GM21367 (cell line): ENCODE measurements around the gene DLEC1.

ENCODE experiments used
- ATAC-seq: cut with Tn5 transposase; IDR thresholded peaks from one replicate; pipeline ENCODE4 v1.9.1; 2021; ENCODE audit not compliant: unreplicated experiment

Gene DLEC1

DNA sequence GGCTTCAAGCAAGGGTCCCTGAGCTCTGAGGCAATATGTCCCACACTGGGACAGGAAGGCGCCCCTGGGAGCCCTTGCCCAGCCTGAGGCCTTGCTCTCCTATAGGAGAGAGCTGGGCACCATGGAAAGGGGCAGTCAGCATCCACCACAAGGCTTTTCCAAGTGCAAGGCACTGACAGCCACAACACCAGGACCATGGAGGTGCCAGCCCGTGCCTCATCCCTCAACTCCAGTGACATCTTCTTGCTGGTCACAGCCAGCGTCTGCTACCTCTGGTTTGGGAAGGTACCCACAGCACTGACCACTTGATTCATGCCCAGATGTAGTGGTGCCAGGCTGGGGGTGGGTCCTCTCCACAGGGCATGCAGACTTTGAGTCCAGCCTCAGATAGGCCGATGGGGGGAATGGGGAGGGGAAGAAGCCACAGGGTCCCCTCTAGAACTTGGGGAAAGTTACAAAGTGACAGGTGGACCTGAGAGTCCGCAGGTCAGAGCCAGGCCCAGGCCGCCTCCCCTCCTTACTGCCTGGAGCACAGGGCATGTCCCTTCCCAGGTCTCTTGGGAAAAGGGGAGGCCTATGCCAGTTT, 36.6 kb upstream of the DLEC1 start:
- no peak for ATAC-seq

DNA sequence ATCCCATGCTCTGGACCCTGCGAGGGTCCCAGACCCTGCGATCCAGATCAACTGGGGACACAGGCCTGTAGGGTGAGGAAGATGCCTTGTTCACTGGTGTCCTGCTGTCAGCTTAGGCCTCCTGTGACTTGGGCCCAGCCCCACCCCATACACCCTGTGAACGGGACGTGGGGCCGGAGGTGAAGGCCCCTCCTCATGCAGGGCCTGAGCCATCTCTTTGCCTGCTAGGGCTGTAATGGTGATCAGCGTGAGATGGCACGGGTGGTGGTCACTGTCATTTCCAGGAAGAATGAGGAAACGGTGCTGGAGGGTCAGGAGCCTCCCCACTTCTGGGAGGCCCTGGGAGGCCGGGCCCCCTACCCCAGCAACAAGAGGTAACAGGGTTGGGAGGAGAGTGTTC, 36.1 kb upstream of the DLEC1 start:
- ATAC-seq = no peak

DNA sequence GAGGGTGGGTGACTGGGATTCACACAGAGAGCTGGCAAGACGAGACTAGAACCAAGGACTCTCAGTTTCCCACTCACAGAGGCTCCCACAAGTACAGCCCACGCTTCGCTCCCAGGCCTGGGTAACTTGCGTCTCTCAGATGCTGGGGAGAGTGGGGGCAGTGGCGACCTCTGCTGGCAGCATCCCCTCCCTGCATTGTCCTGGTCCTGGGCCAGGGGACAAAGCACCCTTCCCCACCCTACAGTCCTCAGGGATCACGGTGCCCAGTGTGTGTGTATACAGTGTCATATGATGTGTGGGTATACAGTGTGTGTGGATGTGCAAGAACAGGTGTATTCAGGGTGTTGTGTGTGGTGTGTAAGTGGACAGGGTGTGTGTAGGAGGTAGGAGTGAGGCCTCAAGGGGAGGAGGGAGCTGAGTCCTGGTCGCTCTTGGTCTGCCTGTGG, 35.6 kb upstream of the DLEC1 start:
- no peak for ATAC-seq

DNA sequence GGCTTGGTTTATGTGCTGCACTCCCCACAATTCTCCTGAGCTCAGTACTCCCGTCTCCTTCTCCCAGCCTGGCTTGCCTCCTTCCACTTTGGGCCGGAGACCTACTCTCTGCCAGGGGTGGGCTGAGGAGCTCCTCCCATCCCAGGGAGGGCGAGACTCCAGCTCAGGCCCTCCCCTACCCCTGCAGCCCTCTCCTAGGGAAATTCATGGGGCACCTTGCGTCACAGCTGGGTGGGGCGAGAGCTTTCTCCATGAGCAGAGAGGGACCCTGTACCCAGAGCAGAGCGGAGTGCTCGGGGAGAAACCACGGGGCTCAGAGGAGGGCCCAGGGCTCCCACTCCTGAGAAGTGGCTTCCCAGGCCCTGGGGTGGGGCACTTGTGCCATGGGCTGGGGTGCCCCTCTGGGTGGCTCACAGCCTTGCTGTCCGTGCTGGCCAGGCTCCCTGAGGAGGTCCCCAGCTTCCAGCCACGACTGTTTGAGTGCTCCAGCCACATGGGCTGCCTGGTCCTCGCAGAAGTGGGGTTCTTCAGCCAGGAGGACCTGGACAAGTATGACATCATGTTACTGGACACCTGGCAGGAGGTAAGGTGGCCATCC, 35.1 kb upstream of the DLEC1 start:
- ATAC-seq = no peak

DNA sequence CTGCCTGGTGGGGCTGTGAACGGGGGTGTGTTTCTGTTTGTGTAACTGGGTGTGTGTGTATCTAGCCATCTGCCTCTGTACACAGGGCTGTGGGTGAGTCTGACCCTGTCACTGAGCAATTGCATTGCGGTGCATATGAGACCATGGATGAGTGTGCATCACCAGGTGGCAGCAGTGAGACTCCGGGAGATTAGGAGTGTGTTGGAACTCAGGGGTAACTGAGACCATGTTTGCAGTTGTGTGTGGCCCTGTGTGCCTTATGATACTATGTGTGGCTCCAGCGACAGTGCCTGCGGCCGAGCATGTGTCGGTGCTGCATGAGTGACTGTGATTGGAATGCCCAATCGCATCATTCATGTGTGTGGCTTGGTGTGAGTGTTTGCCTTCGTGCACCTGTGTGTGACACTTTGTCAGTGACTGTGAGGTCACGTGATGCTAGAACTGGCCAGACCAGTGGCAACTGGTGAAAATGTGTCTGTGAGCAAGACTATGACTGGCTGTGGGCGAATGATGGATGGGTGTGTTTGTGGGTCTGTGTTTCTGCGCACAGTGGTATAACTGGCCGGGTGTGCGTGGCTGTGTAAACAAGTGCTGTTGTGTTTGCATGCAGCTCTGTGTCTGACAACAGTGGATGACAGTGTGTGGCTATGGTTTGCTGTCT, 34.5 kb upstream of the DLEC1 start:
- no peak for ATAC-seq

DNA sequence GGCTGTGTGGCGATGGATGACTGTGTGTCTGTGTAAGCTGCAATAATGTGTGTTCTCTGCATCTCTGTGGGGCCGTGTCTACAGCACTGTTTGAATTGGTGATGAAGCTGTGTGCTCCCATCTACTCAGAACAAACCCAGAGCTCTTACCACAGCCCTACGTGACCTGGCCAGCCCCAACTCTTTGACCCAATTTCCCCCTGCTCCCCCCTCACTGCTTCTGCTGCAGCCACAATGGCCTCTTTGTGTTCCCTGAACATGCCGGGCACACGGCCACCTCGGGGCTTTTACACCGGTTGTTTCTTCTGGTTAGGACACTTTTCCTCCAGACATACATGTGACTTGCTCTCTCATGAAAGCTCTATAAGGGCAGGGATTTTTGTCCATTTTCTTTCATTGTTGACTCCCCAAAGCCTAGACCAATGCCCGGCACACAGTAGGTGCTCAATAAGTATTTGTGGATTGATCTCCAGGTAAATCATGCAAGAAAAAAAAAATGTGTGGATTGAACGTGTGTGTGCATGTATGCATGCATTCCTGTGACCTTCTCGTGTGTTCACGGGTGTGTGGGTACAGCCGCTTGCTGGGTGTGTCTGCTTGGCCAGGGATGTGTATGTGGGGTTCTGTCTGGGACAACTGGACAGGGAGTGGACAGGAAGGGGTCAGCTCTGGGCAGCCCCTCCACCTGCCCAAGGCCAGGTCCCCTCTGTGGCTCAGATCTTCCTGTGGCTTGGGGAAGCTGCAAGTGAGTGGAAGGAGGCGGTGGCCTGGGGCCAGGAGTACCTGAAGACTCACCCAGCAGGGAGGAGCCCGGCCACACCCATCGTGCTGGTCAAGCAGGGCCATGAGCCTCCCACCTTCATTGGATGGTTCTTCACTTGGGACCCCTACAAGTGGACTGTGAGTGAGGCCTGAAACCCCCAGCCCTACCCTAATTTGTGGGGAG, 33.7 kb upstream of the DLEC1 start:
- no peak for ATAC-seq

DNA sequence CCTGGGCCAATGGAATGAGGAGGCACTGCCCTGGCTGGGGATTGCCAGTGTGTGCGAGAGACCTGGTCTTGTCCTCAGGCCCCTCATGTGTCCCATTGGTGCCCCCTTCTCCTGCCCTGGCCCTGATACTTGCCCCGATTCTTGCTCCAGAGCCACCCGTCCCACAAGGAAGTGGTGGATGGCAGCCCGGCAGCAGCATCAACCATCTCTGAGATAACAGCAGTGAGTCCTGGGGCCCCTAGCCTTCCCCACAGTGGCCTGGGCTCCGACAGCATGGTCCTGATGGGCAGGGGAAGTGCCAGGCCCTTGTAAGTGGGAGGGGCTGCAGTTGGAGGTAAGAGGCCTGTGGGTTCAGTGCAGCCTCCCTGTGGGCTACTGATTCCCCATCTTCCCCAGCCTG, 33.0 kb upstream of the DLEC1 start:
- no peak for ATAC-seq

DNA sequence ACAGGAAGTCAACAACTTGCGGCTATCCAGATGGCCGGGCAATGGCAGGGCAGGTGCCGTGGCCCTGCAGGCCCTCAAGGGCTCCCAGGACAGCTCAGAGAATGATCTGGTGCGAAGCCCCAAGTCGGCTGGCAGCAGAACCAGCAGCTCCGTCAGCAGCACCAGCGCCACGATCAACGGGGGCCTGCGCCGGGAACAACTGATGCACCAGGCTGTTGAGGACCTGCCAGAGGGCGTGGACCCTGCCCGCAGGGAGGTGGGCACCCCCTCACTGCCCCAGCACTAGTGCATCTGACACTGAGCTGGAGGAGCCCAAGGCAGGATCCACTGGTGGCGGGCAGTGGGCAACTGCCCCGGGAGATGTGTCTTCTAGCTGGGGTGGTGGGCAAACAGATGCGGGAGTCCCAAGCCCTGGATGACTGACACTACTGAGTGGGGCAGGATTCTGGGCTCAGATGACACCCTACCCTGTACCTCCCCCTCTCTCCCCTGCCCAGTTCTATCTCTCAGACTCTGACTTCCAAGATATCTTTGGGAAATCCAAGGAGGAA, 32.5 kb upstream of the DLEC1 start:
- ATAC-seq = no peak

DNA sequence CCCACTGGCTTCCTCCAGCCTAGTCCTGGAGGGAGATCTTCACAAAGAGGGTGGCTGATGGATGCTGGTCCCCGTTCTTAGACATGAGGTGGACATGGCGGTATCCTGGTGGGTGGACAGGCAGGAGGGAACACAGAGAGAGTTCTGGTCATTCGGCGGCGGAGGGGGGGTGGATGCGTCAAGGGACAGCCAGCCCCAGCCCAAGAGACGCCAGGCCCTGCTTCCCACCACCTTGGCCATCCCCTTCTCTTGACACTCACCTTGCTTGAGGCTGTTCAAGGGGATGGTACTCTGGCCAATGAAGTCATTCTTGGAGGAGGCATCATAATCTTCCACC, 31.3 kb upstream of the DLEC1 start:
- no peak for ATAC-seq

DNA sequence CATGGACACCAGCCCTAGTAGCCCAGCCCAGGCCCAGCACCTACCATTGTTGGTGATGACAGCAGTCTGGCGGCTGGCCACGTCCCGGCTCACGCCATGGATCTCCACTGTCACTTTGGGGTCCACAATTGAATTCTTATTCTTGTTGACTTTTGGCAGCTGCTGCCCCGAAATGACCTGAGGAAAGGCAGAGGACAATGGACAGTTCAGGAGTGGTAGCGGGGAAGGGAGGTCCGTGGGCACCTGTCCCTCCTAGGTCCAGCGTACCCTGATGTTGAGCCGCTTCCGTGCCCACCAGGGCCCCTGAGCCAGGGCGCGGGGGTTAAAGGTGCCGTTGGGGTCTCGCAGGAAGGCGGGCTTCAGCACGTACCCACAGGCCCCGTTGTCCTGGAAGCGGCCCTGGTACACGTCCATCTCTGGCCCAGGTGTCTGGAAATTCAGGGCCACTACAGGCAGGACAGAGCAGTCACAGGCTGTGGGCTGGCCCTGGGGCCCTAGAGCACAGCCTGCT, 30.8 kb upstream of the DLEC1 start:
- no peak for ATAC-seq

DNA sequence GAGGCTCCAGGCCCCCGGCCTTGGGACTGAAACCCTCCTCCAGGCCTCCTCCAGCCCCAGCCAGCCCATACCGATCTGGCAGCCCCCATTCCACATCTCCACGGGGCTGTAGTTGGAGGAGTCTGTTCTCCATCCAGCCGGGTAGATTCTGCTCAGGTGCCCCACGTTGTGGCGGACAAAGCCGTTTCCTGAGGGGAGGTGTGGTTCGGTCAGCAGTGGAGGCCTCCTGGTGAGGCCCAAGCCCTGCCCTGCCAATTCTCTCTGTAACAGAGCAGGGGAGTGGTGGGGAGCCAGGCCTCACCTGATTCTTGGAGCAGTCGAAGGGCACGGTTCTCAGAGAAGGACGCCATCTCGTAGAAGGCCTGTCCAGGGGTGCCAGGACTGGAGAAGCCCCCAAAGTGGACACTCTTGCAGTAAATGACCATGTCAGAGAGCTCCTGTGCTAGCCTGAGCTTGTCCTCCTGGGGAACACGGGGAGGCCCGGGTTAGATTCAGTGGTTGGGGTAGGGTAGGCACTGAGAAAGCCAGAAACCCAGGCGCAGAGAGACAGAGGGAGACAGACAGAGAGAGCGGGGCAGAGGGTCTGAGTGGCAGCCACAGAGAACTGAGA, 29.9 kb upstream of the DLEC1 start:
- no peak for ATAC-seq

DNA sequence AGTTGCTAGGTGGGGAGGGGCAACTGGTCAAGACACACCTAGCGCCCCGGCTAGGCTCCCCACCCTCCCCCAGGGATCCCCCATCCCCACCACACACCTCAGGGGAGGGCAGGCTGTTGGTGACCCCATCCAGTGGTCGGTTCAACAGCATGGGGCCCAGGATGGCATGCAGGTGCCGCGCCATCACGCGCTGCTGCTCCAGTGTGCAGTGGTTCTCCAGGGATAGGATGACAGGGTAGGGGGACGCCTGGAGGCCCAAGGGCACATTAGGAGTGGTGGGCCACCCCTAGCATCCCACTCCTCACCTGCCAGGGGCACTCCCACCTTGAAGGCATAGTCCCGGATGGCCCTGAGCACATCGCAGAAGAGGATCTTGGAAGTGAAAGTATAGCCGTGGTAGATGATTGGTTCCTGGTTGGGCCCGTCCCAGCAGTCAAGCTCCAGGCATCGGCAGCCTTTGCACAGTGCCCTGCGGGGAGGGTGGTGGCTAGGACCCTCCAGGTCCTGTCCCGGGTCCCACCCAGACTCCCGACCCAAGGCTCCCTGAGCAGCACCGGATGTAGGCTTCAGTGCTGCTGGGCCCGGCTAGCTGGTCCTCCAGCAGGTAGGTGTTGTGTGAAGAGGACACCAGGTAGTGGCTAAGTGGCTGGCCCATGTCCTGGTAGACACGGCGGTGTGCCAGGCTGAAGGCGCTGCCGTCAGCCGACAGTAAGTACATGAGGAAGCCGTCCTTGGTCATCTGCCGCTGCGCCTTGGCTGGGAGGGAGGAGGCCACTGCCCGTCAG, 29.0 kb upstream of the DLEC1 start:
- ATAC-seq = no peak

DNA sequence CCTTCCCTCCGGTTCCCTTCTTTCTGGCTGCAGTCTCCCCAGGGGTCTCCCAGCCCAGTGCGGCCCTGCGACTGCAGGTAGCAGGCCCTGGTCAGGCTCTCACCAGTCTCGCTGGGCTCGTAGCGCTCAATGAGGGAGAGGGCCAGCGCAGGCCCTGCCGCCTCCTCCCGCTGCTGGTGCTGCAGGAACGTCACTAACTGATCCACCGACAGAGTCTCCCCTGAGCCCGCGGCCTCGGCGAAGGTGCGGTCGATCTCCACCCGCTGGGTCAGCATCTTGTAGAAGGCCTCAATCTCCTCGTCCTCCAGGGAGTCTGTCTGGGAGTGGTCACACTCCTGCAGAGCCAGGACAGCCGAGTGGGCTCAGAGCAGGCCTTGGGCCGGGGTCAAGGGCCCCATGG, 27.9 kb upstream of the DLEC1 start:
- no peak for ATAC-seq

DNA sequence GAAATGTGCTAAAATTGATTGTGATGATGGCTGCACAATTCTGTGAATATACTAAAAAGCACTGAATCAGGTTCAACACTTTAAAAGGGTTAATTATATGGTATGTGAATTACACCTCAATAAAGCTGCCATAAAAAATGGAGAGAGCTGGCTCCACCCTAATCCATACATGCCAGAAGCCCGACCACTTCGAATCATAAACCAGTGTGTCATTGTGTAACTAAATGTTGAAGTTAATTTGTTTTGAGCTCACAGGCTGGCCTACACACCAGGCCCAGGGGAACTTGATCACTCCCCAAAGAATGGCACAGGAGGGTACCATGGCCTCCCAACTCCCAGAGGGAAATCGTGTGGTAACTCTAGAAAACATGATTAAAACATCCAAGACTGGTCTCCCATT, 23.5 kb upstream of the DLEC1 start:
- no peak for ATAC-seq

DNA sequence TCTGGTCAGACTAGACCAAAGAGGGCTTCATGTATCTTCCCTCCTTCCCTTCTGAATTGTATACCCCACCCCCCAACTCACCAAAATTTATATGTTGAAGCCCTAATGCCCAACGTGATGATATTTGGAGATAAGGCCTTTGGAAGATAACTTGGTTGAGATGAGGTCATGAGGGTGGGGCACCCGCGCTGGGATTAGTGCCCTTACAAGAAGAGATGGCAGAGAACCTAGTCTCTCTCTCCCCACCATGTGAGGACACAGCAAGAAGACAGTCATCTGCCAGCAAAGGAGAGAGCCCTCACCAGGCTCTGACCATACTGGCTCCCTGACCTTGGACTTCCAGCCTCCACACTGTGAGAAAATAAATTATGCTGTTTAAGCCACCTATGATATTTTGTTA, 23.0 kb upstream of the DLEC1 start:
- no peak for ATAC-seq

DNA sequence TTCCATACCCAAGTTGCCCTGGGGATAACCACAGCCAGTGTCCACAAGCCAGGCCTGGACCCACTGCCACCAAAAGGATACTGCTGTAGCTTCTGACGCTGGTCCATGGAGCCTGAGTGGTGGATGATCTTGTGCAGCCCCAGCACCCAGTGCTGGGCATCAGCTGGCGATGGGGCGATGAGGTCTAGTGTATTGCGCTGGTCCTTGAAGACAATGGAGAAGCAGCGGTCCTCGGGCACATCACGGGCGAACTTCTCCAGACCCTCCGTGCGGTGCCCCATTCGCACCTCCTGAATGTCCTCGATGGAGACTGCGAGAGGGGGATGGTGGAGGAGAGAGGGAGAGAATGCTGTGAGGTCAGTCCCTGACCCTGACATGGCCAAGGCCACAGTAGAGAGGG, 22.6 kb upstream of the DLEC1 start:
- ATAC-seq = no peak

DNA sequence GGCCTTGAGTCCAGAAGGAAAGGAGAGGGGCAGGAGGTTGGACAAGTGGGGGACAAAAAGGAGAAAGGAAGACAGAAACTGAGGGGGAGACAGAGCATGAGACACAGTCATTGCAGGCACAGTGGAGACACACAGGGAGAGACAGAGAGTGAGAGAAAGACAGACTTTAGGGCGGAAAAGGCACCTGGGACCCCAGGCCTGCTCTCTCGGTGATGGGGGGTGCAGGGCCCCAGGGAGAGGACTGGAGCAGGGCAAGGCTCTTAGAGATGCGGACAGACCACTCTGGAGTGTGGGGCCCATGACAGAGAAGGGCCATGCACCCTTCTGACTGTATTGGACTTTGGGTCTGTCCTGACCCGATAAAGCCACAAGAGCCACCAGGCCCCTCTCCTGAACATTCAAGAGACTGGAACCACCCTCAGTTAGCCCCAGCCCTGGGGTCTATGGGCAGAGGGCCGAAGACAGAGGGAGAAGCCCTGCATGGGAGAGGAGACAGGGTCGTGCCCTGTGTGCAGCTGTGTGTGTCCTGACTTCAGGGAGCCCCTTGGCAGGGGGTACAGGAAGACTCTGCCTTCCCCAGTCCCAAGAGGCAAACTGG, 22.1 kb upstream of the DLEC1 start:
- no peak for ATAC-seq

DNA sequence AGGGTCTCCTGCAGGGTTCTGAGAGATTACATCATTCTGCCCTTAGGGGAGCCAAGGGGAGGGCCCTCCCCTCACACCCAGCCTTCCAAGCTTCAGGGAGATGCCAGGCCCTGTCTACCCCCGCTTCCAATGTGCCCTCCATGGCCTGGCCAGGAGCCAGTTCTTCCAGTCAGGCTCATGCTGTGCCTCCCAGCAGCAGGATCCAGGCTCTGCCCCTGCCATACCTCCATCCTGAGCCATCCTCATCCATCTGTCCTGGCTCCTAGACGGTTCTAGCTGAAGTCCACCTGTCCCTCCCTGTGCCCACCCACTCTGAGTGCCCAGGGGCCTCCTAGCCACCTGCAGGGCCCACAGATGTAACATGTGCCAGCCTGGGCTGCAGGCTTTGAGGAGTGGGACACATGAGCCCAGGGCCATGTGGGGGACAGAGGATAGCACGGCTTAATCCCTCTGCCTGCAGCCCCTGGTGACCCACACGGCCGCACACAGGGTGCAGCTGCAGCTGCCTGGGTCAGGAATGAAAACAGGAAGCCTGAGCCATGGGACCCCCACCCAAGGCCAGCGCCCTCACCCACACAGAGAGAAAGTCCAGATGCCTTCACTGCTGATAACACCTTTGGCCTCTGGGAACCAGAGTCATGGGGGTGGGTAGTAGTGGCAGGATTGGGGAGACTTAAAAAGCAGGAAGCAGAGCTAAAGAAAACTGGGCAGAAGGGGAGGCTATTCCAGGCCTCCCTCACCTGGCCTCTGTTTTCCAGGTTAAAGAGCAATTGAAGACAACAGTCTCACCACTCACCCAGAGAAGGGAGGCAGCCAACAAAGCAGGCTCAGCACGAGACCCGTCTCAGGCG, 21.3 kb upstream of the DLEC1 start:
- ATAC-seq = no peak
